Activated CD8-positive, alpha-beta memory T cell treated with anti-CD3 and anti-CD28 coated beads, Interleukin-2, amount 50 U/mL, for 24 hours (primary cell): ENCODE results near the gene MRPL58.
A peak's percentile ranks its signal among the peaks of the same experiment; 100 is the strongest.
"Not testable (repeated sequence)": the region's sequence is repeated elsewhere in the genome, so short reads cannot be mapped to it uniquely, and the experiment has no call there.

ENCODE experiments used
- DNase-seq: peaks from one replicate; pipeline ENCODE4 v3.0.0-alpha.2; 2020; ENCODE audit errors: extremely low read depth

The MRPL58 gene

DNA sequence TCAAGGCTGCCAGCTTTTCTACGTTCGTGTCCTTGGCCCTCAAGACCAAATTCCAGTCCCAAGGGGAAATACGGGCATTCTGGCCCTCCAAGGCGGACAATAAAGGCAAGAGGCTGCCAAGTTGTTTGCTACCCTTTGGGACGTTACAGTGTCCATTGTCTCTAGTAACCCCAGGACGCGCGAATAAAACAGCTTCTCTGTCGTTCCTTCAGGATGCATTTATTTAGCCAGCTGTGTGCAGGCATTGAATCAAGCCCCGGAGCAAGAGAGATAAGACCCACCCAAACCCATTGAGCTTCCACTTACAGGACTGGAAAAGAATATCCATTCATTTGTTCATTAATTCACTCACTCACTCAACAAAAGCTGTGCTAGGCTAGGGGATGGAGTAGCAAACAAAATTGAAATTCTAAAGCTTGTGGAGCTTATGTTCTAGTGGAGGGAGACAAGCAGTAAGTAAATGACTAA is 656 bp downstream of the MRPL58 start:
- no peak for DNase-seq

DNA sequence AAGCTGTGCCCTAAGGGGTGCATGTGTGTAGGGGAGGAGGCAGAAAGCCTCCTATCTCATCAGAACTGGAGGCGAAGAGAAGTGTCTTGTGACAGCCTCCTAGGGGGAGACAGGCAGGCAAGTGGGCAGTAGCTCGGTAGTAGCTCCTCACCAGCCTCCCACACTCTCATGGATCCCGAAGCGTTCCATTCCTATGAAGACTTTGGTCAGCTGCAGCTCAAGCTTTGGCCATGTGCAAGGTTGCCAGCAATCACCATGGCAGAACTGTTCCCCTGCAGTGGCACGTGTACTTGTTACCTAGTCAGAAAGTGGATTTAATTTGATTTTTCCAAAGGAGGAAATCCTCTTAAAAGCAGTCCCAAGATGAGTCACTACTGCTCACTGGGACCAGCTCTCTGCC is 6.7 kb downstream of the MRPL58 start:
- DNase-seq: no peak

DNA sequence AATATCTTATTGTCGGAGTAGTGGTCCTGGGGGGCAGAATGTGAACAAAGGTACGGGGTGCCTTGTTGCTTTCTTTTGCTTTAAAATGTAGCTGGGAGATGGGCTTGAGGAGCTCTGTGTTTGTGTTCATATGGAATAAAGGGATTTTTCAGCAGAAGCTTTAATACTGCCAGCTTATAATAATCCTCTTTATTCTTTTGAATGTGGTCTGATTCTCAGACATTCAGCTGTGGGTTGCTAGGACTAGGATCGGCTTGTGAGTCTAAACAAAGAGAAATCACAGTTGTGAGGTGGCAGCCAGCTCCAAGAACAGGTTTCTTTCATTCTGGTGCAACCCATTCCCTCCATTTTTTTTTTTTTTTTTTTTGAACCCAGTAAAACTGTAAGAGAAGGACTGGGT is 7.2 kb downstream of the MRPL58 start:
- DNase-seq: no peak

DNA sequence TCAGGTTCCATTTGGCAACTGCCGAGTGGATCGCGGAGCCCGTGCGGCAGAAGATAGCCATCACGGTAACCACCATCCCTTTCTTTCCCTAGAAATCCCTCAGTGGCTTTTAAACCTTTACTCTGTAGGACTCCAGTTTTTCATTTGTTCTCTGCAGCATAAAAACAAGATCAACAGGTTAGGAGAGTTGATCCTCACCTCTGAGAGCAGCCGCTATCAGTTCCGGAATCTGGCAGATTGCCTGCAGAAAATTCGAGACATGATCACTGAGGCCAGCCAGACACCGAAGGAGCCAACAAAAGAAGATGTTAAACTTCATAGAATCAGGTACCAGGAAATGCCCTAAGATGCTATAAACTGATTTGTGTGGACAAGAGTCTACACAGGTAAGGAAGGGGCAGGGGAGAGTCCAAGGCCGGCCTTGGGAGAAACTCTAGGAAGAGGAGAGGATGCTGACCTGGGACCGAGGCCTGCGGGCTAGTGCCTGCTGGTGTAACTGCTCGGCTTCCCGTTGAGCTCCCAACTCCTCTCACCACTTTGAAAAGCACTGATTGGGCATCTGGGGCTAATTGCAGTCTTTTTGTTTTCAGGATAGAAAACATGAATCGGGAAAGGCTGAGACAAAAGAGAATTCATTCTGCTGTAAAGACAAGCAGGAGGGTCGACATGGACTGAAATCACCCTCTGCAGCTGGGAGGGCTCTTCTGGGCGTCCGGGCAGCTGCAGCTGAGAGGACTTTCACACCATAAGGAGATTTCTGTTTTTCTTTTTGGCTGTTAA is 8.1 kb downstream of the MRPL58 start:
- DNase-seq: no peak

DNA sequence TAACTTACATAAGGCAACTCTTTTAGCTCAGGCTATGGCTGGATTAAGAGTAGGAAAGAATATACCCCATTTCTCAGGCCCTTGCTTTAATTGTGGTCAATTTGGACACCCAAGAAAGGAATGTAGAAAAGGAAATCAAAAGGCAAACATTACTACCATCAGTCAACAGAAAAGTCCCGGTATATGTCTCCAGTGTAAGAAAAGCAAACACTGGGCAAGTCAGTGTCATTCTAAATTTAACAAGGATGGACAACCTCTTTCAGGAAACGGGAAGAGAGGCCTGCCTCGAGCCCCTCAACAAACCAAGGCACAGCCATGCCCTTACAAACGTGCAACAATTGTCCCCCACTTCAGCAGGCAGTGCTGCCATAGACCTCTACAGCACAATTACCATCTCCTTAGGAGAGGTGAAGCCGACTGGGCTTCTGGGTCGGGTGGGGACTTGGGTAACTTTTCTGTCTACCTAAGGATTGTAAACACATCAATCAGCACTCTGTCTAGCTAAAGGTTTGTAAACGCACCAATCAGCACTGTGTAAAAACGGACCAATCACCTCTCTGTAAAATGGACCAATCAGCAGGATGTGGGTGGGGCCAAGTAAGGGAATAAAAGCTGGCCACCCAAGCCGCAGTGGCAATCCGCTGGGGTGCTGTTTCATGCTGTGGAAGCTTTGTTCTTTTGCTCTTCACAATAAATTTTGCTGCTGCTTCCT is 12.4 kb downstream of the MRPL58 start:
- DNase-seq: no peak

DNA sequence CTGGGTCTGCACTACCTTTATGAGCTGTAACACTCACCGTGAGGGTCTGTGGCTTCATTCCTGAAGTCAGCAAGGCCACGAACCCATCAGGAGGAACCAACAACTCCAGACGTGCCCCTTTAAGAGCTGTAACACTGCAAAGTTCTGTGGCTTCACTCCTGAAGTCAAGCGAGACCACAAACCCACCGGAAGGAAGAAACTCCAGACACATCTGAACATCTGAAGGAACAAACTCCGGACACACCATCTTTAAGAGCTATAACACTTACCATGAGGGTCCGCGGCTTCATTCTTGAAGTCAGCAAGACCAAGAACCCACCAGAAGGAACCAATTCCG is 12.9 kb downstream of the MRPL58 start:
- DNase-seq: not testable (repeated sequence)

DNA sequence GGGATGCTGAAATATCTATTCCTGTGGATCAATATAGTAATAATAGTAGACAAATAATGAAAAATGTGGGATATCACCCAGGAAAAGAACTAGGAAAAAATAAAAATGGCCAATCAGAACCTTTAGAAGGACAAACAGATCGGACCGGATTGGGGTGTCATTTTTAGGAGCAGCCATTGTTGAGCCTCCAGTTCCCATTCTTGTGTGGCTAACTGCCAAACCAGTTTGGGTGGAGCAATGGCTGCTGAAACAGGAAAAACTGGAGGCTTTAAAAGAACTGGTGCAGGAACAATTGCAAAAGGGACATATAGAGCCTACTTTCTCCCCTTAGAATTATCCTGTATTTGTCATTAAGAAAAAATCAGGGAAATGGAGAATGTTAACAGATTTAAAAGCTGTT is 14.2 kb downstream of the MRPL58 start:
- not testable (repeated sequence) for DNase-seq

DNA sequence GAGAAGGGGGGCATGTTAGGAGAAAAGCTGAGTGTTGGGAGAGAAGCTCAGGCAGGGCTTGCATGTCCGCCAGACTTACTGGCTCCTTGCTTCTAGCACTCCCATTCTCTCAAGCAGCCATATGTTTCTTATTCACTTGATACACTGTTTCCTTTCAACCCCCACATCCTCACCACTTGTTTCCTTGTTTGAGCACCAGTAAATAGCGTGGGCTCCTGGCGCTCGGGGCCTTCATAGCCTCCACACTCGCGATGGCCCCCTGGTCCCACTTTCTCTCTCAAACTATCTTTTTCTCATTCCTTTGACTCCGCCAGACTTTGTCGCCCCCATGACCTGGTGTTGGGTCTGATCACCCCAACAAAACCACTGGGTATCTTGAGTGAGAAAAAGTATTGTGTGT is 17.7 kb downstream of the MRPL58 start:
- no peak for DNase-seq

DNA sequence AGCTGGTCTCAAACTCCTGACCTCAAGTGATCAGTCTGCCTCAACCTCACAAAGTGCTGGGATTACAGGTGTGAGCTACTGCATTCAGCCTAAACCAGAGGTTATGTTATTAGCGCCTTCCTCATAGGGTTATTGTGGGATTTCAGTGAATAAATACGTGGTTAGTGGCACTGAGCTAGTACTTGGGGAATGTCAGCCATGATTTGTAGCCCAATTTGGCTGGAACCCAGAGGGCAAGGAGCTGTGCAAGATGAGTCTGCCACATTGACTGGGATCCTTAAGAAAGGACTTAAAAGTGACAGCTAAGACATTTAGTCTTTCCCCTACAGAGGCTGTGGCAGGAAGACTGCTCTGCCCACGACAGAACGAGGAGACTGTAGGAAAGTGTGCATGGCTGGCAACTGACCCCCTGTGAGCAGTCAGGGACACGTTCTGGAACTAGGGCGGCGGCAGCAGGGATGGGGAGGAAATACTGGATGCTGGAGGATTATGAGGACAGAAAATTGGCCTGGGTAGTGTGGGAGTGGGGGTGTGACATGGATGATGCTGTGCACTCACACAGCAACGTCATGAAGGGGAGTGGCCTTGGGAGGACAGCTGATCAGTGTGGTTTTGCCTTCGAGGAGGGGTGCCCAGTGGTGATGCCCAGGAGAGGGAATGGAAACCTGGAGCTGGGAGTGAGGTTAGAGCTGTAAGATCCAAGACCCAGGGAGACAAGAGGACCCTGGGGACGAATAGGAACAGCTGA is 19.7 kb downstream of the MRPL58 start:
- no peak for DNase-seq

DNA sequence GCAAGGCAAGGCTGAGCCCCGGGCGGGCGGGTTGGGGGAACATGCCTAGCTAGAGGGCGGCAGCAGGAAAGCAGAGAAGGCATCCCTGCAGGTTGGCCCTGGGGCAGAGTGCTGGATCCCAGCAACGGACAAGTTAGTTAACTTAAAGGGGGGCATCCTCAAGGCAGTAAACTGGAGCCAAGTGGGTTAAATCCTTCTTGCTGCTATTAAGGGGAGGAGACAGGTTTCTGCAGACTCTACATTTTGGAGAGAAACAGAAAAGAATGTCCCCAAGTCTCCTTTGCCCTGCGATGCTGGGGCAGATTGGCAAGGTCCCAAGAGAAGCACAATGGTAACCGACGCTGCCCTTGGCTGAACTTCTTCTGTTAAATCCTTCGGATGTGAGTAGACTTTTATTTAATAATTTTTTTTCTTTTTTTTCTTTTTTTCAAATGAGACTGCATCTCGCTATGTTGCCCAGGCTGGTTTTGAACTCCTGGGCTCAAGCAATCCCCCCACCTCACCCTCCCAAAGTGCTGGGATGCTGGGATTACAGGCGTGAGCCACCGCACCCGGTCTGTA is 20.3 kb downstream of the MRPL58 start:
- DNase-seq: no peak

DNA sequence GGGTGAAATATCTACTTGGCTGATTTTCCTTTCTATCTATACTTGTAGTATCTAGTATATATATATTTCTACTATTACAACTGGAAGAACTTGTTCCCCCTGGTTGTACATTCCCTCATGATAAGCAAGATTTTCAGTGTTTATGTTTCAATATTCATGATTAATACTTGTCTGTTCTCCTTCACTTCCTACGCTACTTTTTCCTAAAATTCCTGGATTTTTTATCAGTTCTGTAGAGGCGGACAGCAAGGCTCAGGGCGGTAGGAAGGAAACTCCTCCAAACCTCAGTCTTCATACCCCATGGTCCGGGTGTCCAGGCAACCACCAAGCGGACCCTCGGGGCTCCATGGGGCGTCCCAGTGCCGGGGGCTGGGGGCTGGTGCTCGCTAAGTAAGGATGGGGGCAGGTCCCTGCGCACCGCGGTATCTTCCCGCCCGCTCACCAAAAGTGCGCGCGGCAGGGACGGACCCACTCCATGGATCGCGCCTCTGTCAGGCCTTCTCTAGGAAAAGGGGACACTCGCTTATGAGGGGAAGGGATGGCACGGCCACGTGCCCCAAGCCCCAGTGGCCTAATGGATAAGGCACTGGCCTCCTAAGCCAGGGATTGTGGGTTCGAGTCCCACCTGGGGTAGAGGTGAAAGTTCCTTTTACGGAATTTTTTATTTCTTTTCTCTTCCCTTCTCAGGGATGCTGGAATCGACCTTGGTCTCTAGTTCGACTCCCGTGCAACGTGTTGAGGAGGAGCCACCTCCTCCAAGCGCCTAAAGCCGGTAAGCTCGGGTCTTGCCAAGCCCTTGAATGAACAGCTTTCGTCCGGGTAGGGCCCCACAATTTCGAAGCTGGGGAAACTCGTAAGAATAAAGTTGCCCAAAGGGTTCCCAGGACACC is 21.1 kb downstream of the MRPL58 start:
- peak; percentile 87 for DNase-seq

DNA sequence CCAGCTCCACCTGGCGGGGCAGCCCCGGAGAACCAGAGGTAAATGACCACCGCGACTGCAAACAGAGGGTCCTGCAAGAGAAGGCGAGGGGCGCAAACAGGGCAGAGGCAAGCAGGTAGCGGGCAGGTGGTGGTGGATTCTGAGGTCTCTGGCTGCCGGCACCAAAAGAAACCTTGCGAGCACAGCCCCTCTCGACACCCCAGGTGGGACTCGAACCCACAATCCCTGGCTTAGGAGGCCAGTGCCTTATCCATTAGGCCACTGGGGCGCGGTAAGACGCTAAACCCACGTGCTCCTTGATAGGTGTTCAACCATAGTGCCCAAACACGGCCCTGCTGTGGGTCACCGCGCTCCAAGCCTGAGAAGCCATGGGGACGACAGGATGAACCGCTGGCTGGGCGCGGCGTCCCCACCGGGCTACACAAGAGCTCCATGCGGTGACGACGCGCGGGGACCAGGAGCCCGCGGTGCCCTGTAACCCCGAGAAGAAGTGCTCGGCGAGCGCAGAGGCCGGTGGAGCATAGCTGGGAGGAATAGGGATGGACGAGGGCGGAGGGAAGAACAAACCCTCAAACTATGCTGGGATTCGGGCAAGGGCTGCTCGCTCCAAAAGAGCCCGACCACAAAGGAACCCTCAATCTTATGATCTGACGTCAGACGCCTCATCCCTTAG is 21.9 kb downstream of the MRPL58 start:
- peak; percentile 89 for DNase-seq

DNA sequence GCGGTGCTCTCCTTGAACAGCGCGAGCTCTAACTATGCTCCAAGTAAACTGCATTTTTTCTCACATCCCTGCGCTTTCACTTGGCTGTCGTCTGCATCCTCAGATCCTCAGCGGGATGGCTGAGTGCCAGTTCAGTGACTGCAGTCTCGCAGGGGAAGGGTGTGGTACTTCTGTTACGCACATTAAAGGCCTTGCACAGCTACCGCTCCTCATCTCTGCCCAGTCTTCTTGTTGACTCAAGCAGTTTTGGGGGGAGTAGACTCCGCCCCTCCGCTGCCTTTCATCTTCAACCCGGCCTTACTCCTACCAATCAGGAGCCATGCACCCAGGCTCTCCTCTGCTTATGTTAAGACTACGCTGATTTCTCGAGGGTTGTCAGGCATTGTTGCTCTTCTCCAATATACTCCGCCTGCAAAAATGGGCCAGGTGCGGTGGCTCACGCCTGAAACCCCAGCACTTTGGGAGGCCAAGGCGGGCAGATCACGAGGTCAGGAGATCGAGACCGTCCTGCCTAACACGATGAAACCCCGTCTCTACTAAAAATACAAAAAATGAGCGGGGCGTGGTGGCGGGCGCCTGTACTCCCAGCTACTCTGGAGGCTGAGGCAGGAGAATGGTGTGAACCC is 24.3 kb downstream of the MRPL58 start:
- no peak for DNase-seq

DNA sequence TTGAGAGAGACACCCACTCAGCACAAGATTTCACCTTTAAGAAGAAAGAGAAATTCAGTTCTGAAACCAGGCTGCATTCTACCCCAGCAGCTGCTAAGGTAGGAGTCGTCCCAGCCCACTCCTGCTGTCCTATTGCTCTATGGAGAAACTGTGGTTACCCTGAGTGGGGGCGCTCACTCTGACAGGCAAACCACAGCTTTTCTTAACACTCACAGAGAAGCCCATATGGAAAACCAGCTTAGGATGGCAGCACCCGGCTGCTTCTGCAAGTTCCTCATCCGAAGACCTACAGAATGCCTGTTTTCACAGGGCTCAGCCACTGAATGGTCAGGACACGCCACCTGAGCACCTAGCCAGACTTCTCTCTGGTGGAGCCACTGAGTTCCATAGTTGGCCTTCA is 26.8 kb downstream of the MRPL58 start:
- no peak for DNase-seq

DNA sequence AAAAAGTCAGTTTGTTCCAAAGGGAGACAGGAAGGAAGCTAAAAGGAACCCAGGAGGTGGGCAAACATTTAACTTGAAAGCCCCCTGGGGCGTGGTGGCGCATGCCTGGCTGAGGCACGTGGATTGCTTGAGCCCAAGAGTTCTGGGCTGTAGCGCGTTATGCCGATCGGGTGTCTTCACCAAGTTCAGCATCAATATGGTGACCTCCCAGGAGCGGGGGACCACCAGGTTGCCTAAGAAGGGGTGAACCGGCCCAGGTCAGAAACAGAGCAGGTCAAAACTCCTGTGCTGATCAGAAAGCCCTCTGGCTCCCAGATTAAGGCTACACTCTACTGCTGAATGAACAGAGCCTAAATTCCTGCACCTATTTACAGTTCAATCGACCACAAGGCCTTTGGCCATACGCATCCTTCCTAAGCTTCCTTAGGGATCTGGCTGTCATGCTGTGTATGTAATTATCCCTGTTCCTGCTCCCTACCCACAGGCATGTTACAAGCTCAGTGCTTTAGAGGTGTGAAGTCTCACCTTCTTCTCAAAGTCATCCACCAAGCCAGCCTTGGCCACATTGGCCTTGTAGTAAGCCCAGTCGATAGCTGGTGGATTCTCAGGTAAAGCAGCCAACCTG is 29.3 kb downstream of the MRPL58 start:
- no peak for DNase-seq

DNA sequence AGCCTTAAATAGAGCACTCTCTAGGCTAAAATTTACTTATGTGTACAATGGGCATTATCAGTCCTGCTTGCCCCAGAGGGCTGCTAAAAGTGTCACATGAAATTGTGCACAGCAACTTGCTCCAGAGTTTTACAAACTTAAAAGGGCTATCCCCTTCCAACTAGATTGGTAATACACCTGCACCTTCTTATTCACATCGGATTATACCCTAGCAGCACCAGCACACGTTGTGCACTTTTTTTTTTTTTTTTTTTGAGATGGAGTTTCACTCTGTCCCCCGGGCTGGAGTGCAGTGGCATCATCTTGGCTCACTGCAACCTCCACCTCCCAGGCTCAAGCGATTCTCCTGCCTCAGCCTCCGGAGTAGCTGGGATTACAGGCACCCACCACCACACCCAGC is 31.3 kb downstream of the MRPL58 start:
- not testable (repeated sequence) for DNase-seq

DNA sequence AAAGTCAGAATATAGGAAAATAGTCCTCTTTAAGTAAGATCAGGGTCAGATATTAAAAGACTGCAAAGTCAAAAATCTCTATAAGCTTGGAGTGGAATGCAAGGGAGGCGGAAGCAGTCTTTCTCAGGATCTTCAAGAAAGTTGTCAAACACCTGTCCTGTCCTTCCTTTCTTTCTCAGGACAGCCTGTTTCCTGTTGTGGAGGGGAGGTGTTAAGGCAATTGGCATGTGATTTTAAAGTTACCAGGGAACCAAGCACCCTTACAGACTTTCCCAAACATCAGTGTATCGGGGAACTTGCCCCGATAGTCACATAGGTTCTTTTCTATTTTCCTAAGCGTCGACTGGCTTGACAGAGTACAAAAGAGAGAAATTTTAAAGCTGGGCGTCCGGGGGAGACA is 32.2 kb downstream of the MRPL58 start:
- DNase-seq: no peak

DNA sequence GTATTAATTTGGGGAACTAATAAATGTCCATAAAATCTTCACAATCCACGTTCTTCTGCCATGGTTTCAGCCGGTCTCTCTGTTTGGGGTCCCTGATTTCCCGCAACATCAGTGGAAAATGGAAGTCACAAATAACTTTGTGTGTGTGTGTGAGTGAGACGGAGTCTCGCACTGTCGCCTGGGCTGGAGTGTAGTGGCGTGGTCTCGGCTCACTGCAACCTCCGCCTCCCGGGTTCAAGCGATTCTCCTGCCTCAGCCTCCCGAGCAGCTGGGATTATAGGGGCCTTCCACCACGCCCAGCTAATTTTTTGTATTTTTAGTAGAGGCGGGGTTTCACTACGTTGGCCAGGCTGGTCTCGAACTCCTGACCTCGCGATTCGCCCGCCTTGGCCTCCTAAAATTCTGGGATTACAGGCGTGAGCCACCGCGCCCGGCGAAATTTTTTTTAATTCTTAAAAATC is 33.5 kb downstream of the MRPL58 start:
- DNase-seq: not testable (repeated sequence)

DNA sequence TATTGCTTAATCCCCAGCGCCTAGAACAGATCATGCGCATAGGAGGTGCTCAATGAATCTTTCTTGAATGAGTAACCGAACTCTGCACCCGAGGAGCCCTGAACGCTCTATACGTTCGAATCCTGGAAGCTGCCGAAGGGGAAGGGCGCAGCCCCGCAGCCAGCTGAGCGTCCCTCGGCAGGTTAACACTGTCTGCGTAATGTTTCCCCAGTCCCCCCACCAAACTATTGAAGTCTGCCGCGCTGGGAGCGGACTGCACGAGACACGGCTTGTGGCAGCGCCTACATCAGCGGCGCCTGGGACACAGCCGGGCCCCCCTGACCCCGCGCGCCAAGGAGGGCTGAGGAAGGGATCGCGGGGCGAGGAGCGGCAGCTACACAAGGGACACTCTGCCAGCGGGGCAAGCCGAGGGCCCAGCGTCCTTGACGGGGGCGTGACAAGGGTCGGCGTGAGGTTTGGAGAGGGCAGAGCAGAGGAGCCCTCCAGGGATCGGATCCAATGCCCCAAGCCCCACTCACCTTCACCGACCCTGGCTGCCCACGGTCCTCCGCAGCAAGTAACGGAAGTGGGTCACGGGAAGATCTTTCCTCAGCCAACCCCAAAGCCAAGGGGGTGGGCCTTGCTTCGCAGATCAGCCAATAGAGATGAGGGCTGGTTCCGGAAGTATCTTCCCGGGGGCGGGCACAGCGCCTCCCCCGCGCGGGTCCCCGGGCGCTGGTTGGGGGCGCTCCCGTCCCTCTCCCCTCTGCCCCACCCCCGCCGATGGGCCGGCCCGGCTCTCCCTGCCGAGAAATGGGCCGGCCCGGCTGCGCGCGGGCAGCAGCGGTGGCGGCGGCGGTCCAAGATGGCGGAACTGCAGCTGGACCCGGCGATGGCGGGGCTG is 34.2 kb downstream of the MRPL58 start, which contains the start of the genes ATP5PD and KCTD2:
Gene ATP5PD (minus strand): TSS at position 563 of the 883 bp plus-strand sequence. CDS start 4,319 bp downstream, outside the sequence.
Gene KCTD2 (plus strand): TSS at position 819 of the 883 bp plus-strand sequence. CDS start 26 bp downstream, at position 845.
- peak; percentile 86 for DNase-seq
